Endothelial cell of umbilical vein (primary cell): ENCODE results near the gene SAP130.

Source experiments
- CTCF ChIP-seq, 2 donors: IDR thresholded peaks; 1 replicate in 1 of 2; 2 replicates in 1 of 2; pipeline ENCODE4 v1.5.1; 2011; ENCODE audit warnings: low read length in 2 of 2, mild to moderate bottlenecking in 2 of 2, moderate library complexity in 2 of 2, control low read depth in 1 of 2, inconsistent platforms in 1 of 2, low read depth in 1 of 2; ENCODE audit not compliant: insufficient read depth in 1 of 2; ENCODE audit errors: extremely low read depth in 1 of 2
- EZH2 ChIP-seq: IDR thresholded peaks from 2 replicates; pipeline ENCODE4 v1.6.1; 2012; ENCODE audit warnings: borderline replicate concordance, low read depth, mild to moderate bottlenecking, moderate library complexity, low read length, inconsistent platforms; ENCODE audit not compliant: severe bottlenecking
- FOS ChIP-seq: IDR thresholded peaks from 2 replicates; pipeline ENCODE4 v1.6.1; 2011; ENCODE audit warnings: mild to moderate bottlenecking, low read length, moderate library complexity, borderline replicate concordance; ENCODE audit not compliant: insufficient read depth
- JUN ChIP-seq: IDR thresholded peaks from 2 replicates; pipeline ENCODE4 v1.6.1; 2011; ENCODE audit warnings: borderline replicate concordance, low read depth; ENCODE audit not compliant: insufficient read length, insufficient read depth
- MAX ChIP-seq: IDR thresholded peaks from 2 replicates; pipeline ENCODE4 v1.6.1; 2011; ENCODE audit not compliant: insufficient read depth, insufficient read length
- MYC ChIP-seq: IDR thresholded peaks from one replicate; pipeline ENCODE4 v1.6.1; 2011; ENCODE audit warnings: mild to moderate bottlenecking, low read depth, low read length
- POLR2A ChIP-seq: IDR thresholded peaks from 2 replicates; pipeline ENCODE4 v1.6.1; 2012; ENCODE audit warnings: low read depth, mild to moderate bottlenecking, control low read depth, low read length
- POLR2AphosphoS5 ChIP-seq: IDR thresholded peaks from 2 replicates; pipeline ENCODE4 v1.6.1; 2012; ENCODE audit warnings: low read depth, mild to moderate bottlenecking, control low read depth, low read length, moderate library complexity; ENCODE audit not compliant: insufficient read depth

GRCh38 chr2:128027278-128027800, 520 bp downstream of the SAP130 start:
- TF ChIP-seq EZH2, result no peak
- no peak for TF ChIP-seq JUN
- no peak for TF ChIP-seq CTCF (IDR thresholded peaks at IDR 0.05; ENCODE audit: extremely low read depth in 1 of 2, insufficient read depth in 1 of 2, low read depth in 1 of 2, low read length in 2 of 2)
- TF ChIP-seq POLR2A, result no peak
- TF ChIP-seq MYC, result no peak
- TF ChIP-seq MAX, result no peak
- no peak for TF ChIP-seq POLR2AphosphoS5
- TF ChIP-seq FOS, result no peak
